Measurements from ENCODE around the gene ANKRD17.
A peak's percentile ranks its signal among the peaks of the same experiment; 100 is the strongest.

ANKRD17 gene

DNA sequence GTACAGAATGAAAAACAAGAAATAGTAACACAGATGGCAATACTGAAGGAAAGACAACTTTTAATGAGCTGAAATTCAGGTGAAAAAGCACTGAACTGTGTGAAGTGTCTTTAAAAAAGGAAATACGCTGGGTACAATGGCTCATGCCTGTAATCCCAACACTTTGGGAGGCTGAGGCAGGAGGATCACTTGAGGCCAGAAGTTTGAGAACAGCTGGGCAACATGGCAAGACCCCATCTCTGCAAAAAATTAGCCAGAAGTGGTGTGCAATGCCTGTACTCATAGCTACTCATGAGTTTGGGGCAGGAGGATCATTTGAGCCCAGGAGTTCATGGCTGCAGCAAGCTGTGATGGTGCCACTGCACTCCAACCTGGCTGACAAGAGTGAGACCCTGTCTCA lies 129.3 kb downstream of the ANKRD17 start:
- TF ChIP-seq, protein P1, sequence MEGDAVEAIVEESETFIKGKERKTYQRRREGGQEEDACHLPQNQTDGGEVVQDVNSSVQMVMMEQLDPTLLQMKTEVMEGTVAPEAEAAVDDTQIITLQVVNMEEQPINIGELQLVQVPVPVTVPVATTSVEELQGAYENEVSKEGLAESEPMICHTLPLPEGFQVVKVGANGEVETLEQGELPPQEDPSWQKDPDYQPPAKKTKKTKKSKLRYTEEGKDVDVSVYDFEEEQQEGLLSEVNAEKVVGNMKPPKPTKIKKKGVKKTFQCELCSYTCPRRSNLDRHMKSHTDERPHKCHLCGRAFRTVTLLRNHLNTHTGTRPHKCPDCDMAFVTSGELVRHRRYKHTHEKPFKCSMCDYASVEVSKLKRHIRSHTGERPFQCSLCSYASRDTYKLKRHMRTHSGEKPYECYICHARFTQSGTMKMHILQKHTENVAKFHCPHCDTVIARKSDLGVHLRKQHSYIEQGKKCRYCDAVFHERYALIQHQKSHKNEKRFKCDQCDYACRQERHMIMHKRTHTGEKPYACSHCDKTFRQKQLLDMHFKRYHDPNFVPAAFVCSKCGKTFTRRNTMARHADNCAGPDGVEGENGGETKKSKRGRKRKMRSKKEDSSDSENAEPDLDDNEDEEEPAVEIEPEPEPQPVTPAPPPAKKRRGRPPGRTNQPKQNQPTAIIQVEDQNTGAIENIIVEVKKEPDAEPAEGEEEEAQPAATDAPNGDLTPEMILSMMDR (IDR thresholded peaks at IDR 0.05; ENCODE audit: insufficient read depth, low read depth, low read length, missing control alignments) = no peak
- DNase-seq (ENCODE audit: low read depth) = no peak

DNA sequence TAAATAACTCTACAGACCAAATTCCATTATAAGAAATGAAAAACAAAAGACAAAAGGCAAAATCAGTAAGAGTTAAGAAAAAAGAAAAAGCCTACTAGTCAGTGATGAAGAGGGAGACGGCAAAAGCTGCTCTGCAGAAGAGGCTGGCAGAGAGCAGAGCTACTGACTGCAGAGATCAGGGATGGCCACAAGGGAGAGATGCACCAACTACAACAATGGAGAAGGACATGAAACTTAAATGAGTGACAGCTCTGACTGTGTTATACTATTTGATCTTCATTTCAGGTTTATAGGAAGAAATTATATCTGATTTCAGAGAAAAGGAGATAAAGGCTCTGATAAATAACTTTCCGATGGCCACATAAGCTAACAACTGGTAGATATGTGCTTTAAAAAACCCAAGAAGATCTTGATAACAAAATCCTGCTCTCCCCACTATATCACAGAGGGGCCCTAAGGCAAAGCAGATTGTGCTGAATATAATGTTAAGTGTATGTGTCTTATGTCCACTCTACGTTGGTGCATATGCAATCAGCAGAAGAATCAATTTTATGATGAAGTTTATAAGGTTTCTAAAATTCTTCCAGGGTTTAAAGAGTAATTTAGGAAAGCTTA lies 130.7 kb downstream of the ANKRD17 start:
- DNase-seq (ENCODE audit: low read depth) = peak; percentile 39
- TF ChIP-seq, protein P1 (IDR thresholded peaks at IDR 0.05; ENCODE audit: insufficient read depth, low read depth, low read length, missing control alignments) = peak; percentile 50
- no peak overlapping the region for H3K4me3 ChIP-seq (ENCODE audit: low read length)

More for the DNA sequence above, 129.3 kb downstream of the ANKRD17 start:
- H3K4me3 ChIP-seq (ENCODE audit: low read length) = no peak overlapping the region

- H3K4me3 ChIP-seq (ENCODE audit: low read length) = no peak overlapping the region
- no peak for DNase-seq (ENCODE audit: low read depth)
- TF ChIP-seq, protein P1 (IDR thresholded peaks at IDR 0.05; ENCODE audit: insufficient read depth, low read depth, low read length, missing control alignments) = no peak
These were observed 149.1 kb downstream of the ANKRD17 start for GRCh38 chr4:73109493-73109892.

DNA sequence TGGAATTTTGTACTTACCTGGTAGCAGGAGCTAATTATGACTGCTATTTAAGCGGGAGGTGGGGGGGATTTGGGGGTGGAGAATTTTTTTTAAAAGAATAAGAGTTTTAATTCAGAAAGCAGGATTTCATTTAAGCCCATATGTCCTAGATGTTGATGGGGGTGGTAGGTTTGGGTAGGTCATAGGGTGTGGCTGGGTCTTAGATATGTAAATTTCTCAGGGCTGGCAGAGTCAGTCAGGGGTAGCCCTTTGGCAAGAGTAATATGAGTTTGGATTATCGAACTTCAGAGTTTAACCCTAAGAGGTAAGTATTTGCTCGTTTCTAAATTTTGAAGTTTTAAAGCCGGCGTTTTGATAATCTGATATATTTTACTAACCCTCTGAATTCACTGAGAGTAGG lies 153.9 kb downstream of the ANKRD17 start:
- no peak for DNase-seq (ENCODE audit: low read depth)
- TF ChIP-seq, protein P1 (IDR thresholded peaks at IDR 0.05; ENCODE audit: insufficient read depth, low read depth, low read length, missing control alignments) = no peak
- H3K4me3 ChIP-seq (ENCODE audit: low read length) = no peak overlapping the region

- peak; percentile 5 for DNase-seq (ENCODE audit: low read depth)
- H3K4me3 ChIP-seq (ENCODE audit: low read length) = no peak overlapping the region
- TF ChIP-seq, protein P1 (IDR thresholded peaks at IDR 0.05; ENCODE audit: insufficient read depth, low read depth, low read length, missing control alignments) = no peak
These were observed 154.6 kb downstream of the ANKRD17 start for GRCh38 chr4:73103799-73104503.

DNA sequence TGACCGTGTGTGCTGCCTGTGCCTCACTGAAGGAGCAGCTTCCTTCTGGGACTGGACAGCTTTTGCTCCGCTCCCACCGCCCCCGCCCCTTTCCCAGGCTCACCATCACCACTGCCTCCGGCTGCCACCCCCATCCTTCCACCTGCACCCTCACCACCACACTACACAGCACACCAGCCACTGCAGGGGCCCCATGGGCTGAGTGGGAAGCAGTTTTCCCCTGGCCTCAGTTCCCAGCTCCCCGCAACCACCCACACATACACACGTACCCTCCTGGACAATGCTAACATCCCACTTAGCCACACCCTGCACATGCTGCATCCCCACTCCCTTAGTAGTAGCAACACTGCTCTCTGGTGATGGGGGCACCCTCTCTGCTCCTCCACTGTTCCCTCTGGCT lies 159.5 kb downstream of the ANKRD17 start:
- TF ChIP-seq, protein P1 (IDR thresholded peaks at IDR 0.05; ENCODE audit: insufficient read depth, low read depth, low read length, missing control alignments) = no peak
- no peak for DNase-seq (ENCODE audit: low read depth)
- H3K4me3 ChIP-seq (ENCODE audit: low read length) = no peak overlapping the region
